OCI-LY3 (cell line): ENCODE data around the gene PKD1L1.

Experiments
- H2AFZ ChIP-seq: fragments of 200-600, 300-600 bp; shearing (Covaris generic); 2 replicates; pipeline ENCODE4 v1.6.0; 2014; ENCODE audit warnings: antibody characterized with exemption, low read depth, low read length
- H3K27ac ChIP-seq: fragments of 200-600, 300-600 bp; sonication (generic); 2 replicates; pipeline ENCODE4 v1.5.1; 2014; ENCODE audit warnings: mild to moderate bottlenecking, low read length, moderate library complexity, mixed read lengths
- H3K27me3 ChIP-seq: fragments of 200-600, 300-600 bp; sonication (generic); 2 replicates; pipeline ENCODE4 v1.6.1; 2014; ENCODE audit warnings: low read depth, low read length, mixed read lengths
- H3K36me3 ChIP-seq: fragments of 200-600, 300-600 bp; sonication (generic); replicated peaks from 2 replicates; pipeline ENCODE3; 2014; ENCODE audit warnings: low read depth, low read length, mixed read lengths
- H3K4me1 ChIP-seq: fragments of 300-600, 200-600 bp; sonication (generic); 2 replicates; pipeline ENCODE4 v1.6.1; 2014; ENCODE audit warnings: low read length, mixed read lengths
- H3K4me2 ChIP-seq: fragments of 200-600, 300-600 bp; sonication (generic); 2 replicates; pipeline ENCODE4 v1.6.1; 2014; ENCODE audit warnings: low read length, mixed read lengths
- H3K4me3 ChIP-seq: fragments of 300-600, 200-600 bp; sonication (generic); 2 replicates; pipeline ENCODE4 v1.5.1; 2014; ENCODE audit warnings: antibody characterized with exemption, mild to moderate bottlenecking, low read length, moderate library complexity
- H3K79me2 ChIP-seq: fragments of 300-600, 200-600 bp; shearing (Covaris generic); 2 replicates; pipeline ENCODE4 v1.6.1; 2014; ENCODE audit warnings: mild to moderate bottlenecking, low read length, mixed read lengths
- H3K9ac ChIP-seq: fragments of 300-600, 200-600 bp; shearing (Covaris generic); 2 replicates; pipeline ENCODE4 v1.6.0; 2014; ENCODE audit warnings: mild to moderate bottlenecking, low read length, moderate library complexity
- H3K9me3 ChIP-seq: fragments of 200-600, 300-600 bp; shearing (Covaris generic); 2 replicates; pipeline ENCODE4 v1.6.1; 2014; ENCODE audit warnings: low read length, mixed read lengths; ENCODE audit not compliant: insufficient read depth
- H4K20me1 ChIP-seq: fragments of 200-600, 300-600 bp; sonication (generic); 2 replicates; pipeline ENCODE4 v1.6.1; 2016; ENCODE audit warnings: low read length, mixed read lengths; ENCODE audit not compliant: insufficient read depth
- CTCF ChIP-seq: fragments of 200-600, 300-600 bp; sonication (generic); IDR thresholded peaks from 2 replicates; pipeline ENCODE4 v1.5.1; 2014; ENCODE audit warnings: antibody characterized with exemption, low read length, low read depth
- EZH2phosphoT487 ChIP-seq: fragments of 200-600 bp; shearing (Covaris generic); IDR thresholded peaks from 2 replicates; pipeline ENCODE4 v1.6.1; 2018; ENCODE audit warnings: antibody characterized with exemption, mixed run types, low read depth

Gene PKD1L1

GRCh38 chr7:47804767-47805545 lies 143.3 kb downstream of the PKD1L1 start:
- H3K9me3 ChIP-seq = no peaks in the 10 kb centered on the region
- no peaks in the 10 kb centered on the region for H4K20me1 ChIP-seq
- no peak overlapping the region for H3K4me2 ChIP-seq
- H2AFZ ChIP-seq = no peak overlapping the region
- no peak overlapping the region for H3K27ac ChIP-seq
- H3K79me2 ChIP-seq = no peaks in the 10 kb centered on the region
- no peak for TF ChIP-seq CTCF
- TF ChIP-seq EZH2phosphoT487 = no peak
- H3K4me3 ChIP-seq = no peak overlapping the region
- no peak overlapping the region for H3K9ac ChIP-seq
- no peaks in the 10 kb centered on the region for H3K27me3 ChIP-seq
- peaks cover 8% of the 10 kb centered on the region for H3K4me1 ChIP-seq
- no peaks in the 10 kb centered on the region for H3K36me3 ChIP-seq

DNA sequence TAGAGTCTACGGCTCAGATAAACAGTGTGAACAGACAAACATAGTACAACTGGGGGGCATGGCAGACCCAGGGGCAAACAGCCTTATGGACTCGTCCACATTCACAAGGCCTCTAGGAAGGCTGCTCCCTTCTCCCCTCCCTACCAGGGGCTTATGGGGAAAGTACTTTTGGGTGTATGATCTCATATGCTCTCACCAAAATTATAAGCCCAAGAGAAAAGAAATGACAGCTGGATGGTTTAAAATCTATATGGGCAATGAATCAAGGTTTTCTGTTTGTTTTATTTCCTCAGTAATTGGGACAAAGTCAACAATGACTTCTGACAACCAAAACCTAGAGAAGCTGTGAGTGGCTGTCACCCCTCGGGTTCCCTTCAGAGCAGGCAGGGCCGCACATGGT lies 144.4 kb downstream of the PKD1L1 start:
- TF ChIP-seq EZH2phosphoT487 (no peak), CTCF (no peak)

GRCh38 chr7:47803025-47803424 lies 145.2 kb downstream of the PKD1L1 start:
- Histone ChIP-seq H3K27ac (no peak overlapping the region), H3K4me1 (peaks cover 6% of the 10 kb centered on the region)
- no peak for TF ChIP-seq CTCF
- no peak for TF ChIP-seq EZH2phosphoT487

More for the DNA sequence above, 144.4 kb downstream of the PKD1L1 start:
- H3K4me2 ChIP-seq = no peak overlapping the region
- no peaks in the 10 kb centered on the region for H3K27me3 ChIP-seq
- peaks cover 8% of the 10 kb centered on the region for H3K4me1 ChIP-seq
- no peaks in the 10 kb centered on the region for H4K20me1 ChIP-seq
- H2AFZ ChIP-seq = no peak overlapping the region
- H3K79me2 ChIP-seq = no peaks in the 10 kb centered on the region
- no peak overlapping the region for H3K4me3 ChIP-seq
- H3K9ac ChIP-seq = no peak overlapping the region
- H3K9me3 ChIP-seq = no peaks in the 10 kb centered on the region
- H3K36me3 ChIP-seq = no peaks in the 10 kb centered on the region
- H3K27ac ChIP-seq = no peak overlapping the region

GRCh38 chr7:47801423-47801822 lies 146.8 kb downstream of the PKD1L1 start:
- no peaks in the 10 kb centered on the region for H3K9me3 ChIP-seq
- no peaks in the 10 kb centered on the region for H3K27me3 ChIP-seq
- no peaks in the 10 kb centered on the region for H3K4me1 ChIP-seq
- no peak overlapping the region for H3K27ac ChIP-seq
- no peak overlapping the region for H3K9ac ChIP-seq
- H2AFZ ChIP-seq = no peak overlapping the region
- TF ChIP-seq CTCF (no peak), EZH2phosphoT487 (no peak)
- no peak overlapping the region for H3K4me3 ChIP-seq
- no peaks in the 10 kb centered on the region for H4K20me1 ChIP-seq
- H3K36me3 ChIP-seq = no peaks in the 10 kb centered on the region
- no peak overlapping the region for H3K4me2 ChIP-seq
- H3K79me2 ChIP-seq = no peaks in the 10 kb centered on the region

More at GRCh38 chr7:47803025-47803424, 145.2 kb downstream of the PKD1L1 start:
- Histone ChIP-seq H3K9ac (no peak overlapping the region), H3K4me2 (no peak overlapping the region), H3K9me3 (no peaks in the 10 kb centered on the region), H3K36me3 (no peaks in the 10 kb centered on the region), H3K4me3 (no peak overlapping the region), H3K27me3 (no peaks in the 10 kb centered on the region), H2AFZ (no peak overlapping the region), H3K79me2 (no peaks in the 10 kb centered on the region), H4K20me1 (no peaks in the 10 kb centered on the region)
